ENCODE measurements around the gene FBXW2.

DNA sequence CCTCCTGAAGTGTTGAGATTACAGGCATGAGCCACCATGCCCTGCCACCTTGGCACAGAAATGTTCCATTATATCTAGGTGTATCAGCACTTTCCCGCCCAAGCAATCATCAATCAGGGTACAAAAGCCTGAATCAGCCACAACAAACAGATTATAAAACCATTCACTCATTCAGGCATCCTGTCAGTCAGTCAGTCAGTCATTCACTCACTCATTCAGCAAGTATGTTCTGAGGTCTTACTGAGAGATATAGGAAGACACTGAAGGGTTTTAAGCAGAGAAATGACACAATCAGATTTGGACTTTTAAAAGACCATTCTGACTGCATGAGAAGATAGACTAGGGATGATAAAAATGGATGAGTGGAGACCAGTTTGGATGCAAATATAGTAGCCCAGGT, 36.4 kb upstream of the FBXW2 start:
- TF ChIP-seq EP300 (IDR thresholded peaks at IDR 0.05) (no peak), POLR2A (IDR thresholded peaks at IDR 0.05) (no peak)
- TF ChIP-seq, protein P1, sequence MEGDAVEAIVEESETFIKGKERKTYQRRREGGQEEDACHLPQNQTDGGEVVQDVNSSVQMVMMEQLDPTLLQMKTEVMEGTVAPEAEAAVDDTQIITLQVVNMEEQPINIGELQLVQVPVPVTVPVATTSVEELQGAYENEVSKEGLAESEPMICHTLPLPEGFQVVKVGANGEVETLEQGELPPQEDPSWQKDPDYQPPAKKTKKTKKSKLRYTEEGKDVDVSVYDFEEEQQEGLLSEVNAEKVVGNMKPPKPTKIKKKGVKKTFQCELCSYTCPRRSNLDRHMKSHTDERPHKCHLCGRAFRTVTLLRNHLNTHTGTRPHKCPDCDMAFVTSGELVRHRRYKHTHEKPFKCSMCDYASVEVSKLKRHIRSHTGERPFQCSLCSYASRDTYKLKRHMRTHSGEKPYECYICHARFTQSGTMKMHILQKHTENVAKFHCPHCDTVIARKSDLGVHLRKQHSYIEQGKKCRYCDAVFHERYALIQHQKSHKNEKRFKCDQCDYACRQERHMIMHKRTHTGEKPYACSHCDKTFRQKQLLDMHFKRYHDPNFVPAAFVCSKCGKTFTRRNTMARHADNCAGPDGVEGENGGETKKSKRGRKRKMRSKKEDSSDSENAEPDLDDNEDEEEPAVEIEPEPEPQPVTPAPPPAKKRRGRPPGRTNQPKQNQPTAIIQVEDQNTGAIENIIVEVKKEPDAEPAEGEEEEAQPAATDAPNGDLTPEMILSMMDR (IDR thresholded peaks at IDR 0.05) = no peak

Measured in upper lobe of left lung (tissue), 4 donors.